GM18873 (cell line): ENCODE measurements around the gene ABCC1.
"Not testable (repeated sequence)": the region's sequence is repeated elsewhere in the genome, so short reads cannot be mapped to it uniquely, and the experiment has no call there.

Experiments
- ATAC-seq: cut with Tn5 transposase; IDR thresholded peaks from one replicate; pipeline ENCODE4 v1.9.1; 2021; ENCODE audit warnings: mild to moderate bottlenecking, moderate library complexity, moderate number of reproducible peaks; ENCODE audit not compliant: unreplicated experiment, low FRiP score

The ABCC1 gene

GRCh38 chr16:16102738-16103137 lies 153.3 kb downstream of the ABCC1 start:
- no peak for ATAC-seq

GRCh38 chr16:16104132-16104803 lies 154.9 kb downstream of the ABCC1 start:
- not testable (repeated sequence) for ATAC-seq

GRCh38 chr16:16104804-16105141 lies 155.4 kb downstream of the ABCC1 start:
- ATAC-seq = not testable (repeated sequence)

GRCh38 chr16:16105646-16106045 lies 156.2 kb downstream of the ABCC1 start:
- ATAC-seq = no peak

- no peak for ATAC-seq
Measured at GRCh38 chr16:16106466-16106865, 157.1 kb downstream of the ABCC1 start.

- ATAC-seq = no peak
Measured at GRCh38 chr16:16107839-16108238, 158.4 kb downstream of the ABCC1 start.

GRCh38 chr16:16108759-16109158 lies 159.3 kb downstream of the ABCC1 start:
- ATAC-seq = no peak

GRCh38 chr16:16109453-16110110 lies 160.2 kb downstream of the ABCC1 start:
- no peak for ATAC-seq

GRCh38 chr16:16110111-16110490 lies 160.7 kb downstream of the ABCC1 start:
- ATAC-seq = no peak

GRCh38 chr16:16111639-16112038 lies 162.2 kb downstream of the ABCC1 start:
- no peak for ATAC-seq

- no peak for ATAC-seq
Measured at GRCh38 chr16:16112450-16113053, 163.1 kb downstream of the ABCC1 start.

GRCh38 chr16:16113076-16113475 lies 163.7 kb downstream of the ABCC1 start:
- ATAC-seq = no peak

GRCh38 chr16:16116841-16117240 lies 167.4 kb downstream of the ABCC1 start:
- no peak for ATAC-seq

- no peak for ATAC-seq
Measured at GRCh38 chr16:16118337-16118736, 168.9 kb downstream of the ABCC1 start.

- ATAC-seq = no peak
Measured at GRCh38 chr16:16120044-16120381, 170.6 kb downstream of the ABCC1 start.

GRCh38 chr16:16120382-16121184 lies 171.2 kb downstream of the ABCC1 start:
- ATAC-seq = no peak

- no peak for ATAC-seq
Measured at GRCh38 chr16:16121185-16121727, 171.8 kb downstream of the ABCC1 start.

GRCh38 chr16:16122264-16122663 lies 172.8 kb downstream of the ABCC1 start:
- ATAC-seq = no peak

GRCh38 chr16:16124438-16124837 lies 175.0 kb downstream of the ABCC1 start:
- ATAC-seq = no peak

- no peak for ATAC-seq
Measured at GRCh38 chr16:16124974-16125373, 175.6 kb downstream of the ABCC1 start.

- ATAC-seq = no peak
Measured at GRCh38 chr16:16126896-16127295, 177.5 kb downstream of the ABCC1 start.
